GM18526 (cell line): ENCODE measurements around the gene AGPAT1.
A peak's percentile ranks its signal among the peaks of the same experiment; 100 is the strongest.

Experiments used
- POLR2A ChIP-seq: IDR thresholded peaks from 3 replicates; pipeline ENCODE4 v1.6.1; 2011; ENCODE audit not compliant: insufficient read length; ENCODE audit errors: extremely low read depth

The AGPAT1 gene

DNA sequence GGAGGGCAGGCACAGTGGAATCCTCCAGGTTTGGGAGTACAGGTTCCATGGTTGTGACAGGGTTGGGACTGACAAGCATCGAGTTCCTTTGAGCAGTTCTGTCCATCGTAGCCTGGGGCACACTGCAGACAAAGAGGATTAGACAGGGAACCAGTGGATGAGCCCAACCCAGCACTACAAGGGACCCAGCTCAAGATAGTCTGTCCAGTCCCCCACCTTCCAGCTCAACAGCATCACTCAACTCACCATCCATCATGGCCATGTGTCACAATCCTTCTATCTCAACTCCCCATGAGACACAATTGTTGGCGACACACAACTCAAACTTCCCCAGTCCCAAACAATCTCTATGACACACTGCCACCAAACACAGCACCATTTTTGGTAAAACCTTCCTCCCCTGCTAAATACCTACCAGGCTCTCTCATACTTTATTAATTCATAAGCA is 28.4 kb upstream of the AGPAT1 start:
- TF ChIP-seq POLR2A = no peak

DNA sequence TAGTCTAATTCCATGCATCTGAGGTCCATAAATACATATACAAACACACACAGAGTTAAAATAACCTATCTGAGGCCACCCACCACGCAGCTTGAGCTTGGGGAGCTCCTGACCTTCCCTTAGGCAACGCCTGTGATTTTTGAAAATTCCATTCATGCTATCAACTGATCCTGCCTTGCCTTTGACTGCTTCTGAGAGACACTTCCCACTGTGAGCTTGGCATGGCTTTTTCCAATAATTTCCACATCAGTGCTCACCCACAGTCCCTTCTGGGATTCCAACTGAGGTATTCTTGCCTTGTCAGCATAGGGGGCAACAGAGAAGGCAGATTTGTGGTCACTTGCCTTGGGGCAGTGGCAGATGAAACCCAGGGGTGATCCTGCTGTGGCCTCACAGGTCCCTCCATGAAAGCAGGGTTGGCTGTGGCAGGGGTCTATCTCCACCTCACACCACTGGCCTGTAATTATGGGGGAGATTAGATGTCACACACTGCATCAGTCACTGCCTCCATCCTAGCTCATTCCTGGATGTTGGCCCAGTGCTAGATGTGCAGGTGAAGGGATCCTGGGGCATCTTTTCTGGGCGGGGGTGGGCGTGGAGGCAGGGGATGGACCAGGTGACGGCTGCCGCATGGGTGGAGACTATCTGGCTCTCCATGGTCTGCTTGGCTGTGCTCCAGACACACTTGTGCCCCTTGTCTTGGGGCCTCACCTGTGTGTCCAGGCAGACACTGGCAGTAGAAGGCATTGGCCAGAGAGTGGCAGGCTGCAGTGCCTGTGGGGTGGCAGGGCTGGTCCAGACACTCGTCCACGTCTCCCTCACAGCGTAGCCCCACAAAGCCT is 27.8 kb upstream of the AGPAT1 start:
- TF ChIP-seq POLR2A = no peak

DNA sequence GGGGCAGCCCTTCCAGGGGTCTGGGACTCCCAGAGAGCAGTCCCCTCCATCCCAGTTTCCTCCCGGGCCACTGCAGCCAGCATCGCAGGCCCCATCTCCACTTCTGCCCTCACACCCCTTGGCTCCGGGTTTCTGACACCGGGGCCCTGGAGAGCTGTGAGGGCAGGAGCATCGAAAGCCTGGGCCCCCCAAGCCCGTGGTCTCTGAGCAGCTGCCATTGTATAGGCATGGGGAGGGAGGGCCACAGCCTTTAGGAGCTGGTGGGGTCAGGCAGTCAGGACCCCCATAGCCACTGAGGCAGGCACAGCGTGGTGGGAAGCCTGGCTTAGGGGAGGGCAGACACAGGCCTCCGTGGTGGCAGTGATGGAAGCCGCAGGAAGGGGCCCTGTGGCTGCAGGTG is 26.3 kb upstream of the AGPAT1 start:
- no peak for TF ChIP-seq POLR2A

DNA sequence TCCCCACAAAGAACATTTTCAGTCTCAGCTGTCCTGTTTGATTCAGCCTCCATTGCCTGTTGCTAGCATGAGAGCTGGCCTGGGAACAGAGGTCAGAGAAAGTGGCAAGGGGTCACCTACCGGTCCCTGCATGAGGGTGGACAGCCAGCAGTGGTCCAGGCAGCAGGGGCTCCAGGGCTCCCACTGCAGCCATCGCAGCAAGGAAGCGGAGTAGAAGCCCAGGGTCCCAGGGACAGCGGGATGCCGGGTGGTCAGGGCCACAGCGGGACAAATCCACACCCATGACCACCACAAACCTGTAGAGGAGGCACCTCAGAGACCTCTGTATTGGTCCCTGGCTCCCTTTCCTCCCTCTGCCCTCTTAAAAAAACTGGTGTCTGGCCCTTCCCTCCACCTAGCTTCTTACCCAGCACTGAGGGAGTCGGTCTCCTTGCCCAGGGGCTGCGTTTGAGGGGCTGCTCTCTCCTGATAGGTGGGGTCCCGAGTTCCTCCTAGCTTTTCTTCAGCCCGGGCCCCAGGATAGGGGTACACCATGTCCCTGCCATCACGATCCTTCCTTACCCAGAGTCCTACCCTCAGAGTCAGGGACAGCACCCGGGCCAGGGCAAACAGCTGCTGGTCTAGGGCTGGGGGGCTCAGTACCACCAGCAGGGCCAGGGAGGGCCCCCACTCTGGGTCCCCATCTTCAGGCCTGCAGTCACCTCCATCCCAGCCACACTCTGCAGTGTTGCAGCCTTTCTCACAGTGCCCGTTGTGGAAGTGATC is 25.0 kb upstream of the AGPAT1 start:
- no peak for TF ChIP-seq POLR2A

DNA sequence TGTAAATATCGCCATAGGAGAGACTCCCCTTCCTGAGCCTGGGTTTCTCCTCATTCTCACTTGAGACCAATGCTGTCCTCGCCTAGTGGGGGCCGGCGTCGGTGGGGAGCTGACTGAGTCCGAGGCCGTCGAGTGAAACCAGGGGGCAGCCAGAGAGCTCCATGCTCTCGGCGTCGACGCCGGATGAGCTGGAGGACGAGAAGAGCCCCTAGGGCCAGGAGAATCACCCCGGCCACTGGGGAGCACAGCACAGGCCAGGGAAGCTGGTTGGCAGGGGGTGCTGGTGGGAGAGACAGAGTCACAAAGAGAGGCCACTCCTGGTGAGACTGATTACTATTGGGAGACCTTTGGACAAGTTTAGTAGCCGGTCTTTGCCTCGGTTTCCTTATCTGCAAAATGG is 23.0 kb upstream of the AGPAT1 start:
- no peak for TF ChIP-seq POLR2A

DNA sequence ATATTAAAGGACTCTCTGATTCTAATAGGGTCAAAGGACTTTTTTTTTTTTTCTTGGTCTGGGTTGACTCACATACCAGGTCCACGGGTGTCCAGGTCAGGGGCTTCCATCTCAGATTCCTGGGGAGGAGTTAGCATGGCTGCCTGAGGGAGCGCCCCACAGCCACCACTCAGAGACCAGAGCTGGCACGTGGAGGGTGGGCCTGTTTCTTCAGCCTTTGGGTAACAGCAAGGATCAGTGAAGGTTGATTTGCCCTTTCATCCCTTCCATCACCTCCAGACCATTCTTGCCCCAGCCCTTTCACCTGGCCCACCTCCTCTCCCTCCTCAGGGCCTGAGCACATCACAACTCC is 22.4 kb upstream of the AGPAT1 start:
- TF ChIP-seq POLR2A = no peak

DNA sequence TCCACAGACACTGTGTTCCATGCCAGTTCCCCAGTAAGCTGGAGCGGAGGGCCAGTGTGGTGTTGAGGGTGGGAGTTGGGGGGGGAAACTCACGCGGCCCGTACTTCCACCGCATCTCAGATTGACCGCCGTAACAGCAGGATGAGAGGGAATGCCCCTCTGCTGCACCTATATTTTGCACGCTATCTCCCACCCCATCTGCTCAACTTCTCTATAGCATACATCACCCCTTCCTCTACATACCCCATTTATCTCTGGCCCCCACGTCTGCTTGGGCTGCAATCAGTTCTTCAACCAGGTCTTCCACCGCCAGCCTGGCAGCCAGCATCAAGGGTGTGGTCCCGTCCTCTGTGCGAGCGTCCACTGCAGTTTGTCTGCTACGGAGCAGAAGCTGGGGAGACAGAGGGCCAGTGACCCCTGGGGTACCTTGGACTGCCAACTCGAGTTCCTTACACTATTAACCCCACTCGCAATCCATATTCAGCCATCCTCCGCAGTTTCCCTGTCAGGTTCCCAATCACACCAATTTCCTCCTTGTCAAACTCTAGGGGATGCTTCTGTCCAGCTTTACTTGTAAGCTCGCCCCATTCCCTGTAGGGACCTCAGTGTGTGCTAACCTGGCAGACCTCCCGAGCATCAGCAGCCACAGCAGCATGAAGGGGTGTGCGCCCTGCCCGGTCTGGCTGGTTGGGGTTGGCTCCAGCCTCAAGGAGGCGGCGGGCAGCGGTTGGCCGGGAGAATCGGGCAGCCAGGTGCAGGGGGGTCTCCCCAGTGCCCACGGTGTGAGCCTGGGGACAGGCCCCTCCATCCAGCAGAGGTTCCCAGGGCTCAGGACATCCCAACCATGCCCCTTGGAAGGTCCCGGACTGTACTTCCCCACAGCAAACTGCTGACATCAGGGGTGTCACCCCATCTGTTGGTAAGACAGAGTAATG is 21.1 kb upstream of the AGPAT1 start:
- no peak for TF ChIP-seq POLR2A

DNA sequence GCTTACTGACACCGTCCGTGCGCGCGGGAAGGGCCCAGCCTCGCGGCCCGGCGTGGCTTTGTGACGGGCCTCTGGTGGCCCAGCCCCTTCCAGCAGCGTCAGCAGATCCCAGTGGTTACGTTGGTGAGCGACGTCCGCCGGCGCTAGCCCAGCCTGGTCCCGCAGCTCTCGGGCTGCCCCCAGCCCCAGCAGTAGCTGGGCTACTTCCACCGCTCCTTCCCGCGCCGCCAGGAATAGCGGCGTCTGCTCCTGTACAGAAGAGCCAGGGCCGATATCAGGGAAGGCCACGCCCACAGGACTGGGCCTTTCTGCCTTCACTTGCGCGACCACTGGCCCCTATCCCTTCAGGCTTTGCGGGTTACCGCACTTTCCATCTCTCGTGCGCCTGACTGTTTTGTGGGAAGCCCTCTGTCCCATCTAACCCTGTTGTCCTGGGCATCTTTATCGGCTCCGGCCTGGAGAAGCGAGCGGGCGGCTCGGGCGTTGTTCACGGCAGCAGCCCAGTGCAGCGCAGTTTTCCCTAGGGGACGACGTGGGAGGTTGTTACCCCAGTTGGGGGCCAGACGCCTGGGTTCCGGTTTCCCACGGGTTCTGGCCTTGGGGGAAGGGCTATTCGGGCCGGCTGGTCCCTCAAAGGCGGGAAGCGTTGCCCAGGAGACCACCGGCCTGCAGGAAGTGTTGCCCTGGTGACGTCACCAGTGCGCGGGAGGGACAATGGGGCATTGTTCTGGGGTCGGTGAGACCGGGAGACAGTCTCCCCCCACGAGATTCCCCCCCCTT is 20.2 kb upstream of the AGPAT1 start:
- peak; percentile 91 for TF ChIP-seq POLR2A

DNA sequence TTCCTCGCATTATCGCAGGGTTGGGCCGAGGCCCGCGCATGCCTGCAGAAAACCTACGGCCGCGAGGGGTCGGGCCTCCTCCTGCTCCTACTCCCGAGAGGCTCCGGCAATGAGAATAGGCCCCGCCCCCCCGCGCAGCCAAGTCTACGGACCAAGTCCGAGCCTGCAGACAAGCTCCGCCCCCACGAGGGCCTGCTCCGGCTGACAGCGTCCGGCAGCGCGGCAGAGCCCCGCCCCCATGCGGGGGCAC is 19.7 kb upstream of the AGPAT1 start:
- TF ChIP-seq POLR2A = no peak

DNA sequence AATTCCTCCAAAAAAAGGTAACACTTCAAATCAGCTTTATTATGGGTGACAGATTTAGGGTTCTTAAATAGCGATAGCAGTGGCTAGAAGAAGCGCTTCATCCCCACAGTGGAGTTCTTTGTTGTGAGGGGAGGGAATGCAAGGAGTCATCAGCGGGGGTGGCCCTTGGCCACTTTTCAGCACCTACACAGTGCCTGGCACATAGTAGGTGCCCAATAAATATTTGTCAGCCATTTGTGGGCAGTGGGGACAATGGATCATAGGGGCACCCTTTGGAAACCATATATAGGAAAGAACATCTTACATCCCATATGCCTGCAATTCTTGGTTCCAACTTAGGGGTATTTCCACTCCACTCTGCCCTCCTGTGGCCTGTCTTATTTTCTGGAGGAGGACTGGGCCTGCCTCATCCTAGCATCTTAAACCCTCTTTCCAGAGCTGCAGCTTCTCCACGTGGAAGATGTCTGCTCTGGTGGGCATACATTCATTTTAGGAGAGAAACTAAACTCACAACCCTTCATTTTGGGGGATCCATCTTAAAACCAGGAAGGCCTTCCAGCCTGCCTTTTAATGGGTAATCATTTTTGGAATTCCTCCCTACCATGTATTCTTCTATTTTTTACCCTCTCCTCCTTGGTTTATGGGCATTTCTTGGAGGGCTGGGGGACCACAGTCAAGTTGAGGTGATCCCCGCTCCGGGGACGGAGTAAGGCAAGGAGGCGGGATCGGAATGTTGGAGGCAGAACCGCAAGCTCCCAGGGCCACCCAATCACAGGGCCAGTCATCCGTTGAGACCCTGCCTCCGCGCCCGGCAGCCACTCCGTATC is 19.2 kb upstream of the AGPAT1 start:
- TF ChIP-seq POLR2A = peak; percentile 62

DNA sequence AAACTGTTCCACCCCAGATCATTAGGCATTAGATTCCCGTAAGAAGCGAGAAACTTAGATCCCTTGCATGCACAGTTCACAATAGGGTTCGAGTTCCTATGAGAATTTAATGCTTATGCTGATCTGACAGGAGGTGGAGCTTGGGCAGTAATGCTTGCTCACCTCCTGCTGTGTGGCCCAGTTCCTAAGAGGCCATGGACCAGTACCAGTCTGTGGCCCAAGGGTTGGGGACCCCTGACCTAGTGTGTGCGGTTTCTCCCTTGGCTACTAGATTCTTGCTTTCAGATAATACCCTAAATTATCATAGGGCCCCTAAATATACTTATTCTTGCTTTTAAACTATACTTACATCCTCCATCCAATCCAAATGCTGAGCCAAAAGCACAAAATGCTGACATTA is 18.5 kb upstream of the AGPAT1 start:
- no peak for TF ChIP-seq POLR2A

DNA sequence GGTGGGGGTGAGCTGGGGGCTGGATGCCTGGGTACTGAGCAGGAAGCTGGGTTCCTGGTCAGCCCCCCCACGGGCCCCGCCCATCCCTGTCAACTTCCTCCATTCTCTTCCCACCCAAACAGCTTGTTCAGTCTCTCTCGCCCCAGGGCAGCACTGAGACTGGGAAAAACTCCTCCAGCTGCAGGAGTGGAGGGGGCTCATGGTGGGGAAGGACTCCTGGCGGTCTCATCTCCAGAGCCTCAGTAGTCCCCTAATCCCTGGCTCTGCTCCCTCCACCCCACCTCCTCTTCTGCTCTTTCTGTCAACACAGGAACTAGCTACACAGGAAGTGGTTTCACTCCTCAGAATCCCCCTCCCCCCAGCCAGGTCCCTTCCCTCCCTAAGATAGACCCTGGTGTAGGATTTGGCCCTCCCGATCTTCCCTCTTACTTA is 16.7 kb upstream of the AGPAT1 start, which contains the start of gene GPSM3:
Gene GPSM3, minus strand, starts transcription at position 36 of the 432 bp plus-strand sequence. CDS start 130 bp downstream, outside the sequence.
- TF ChIP-seq POLR2A = peak; percentile 49

DNA sequence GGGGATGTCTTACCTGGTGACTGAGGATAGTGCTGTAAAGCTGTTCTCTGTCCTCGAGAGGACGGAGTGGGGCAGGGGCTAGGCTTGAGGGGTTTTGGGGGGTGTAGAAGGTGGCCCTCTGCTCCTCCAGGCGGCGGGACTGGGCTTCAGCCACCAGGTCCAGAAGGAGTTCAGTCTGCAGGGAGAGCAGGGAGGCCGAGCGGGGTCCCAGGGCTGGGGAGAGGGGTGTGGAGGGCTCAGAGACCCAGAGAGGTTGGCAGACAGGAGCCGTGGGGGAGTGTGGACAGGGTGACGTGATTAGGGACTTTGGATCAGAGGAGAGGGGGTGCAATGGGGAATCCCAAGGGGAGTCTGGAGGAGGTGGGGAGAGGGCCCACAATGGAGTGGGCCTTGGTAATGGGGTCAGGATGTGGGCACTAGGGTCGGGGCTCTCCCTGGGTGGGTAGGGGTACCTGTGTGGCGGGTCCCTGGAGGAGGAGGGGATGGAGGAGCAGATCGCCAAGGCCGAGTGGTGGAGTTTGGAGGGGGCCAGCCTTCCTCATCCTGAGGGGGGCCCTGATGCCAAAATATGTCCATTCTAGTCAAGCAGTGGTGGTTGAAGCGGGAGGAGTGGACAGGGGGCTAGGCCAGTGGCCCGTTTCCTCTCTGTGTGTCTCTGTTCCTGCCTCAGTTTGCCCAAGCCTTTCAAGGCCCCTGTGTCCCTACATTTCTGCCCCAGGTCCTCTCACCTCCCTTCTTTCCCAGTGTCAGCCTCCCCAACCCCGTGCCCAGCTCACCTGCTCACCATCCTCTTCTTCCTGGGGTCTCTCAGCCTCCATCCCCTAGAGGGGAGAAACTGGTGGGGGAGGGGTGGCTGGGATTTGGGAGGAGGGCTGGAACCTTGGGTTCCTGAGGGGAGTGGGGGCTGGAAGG is 16.1 kb upstream of the AGPAT1 start:
- TF ChIP-seq POLR2A = no peak
